Spleen (tissue), 11 donors: Measurements from ENCODE around the gene FPR2. TPM values are rescaled to one million over a fixed set of nuclear protein-coding genes. Genes with fewer than 3 reads are reported as not detected.
A peak's percentile ranks its signal among the peaks of the same experiment; 100 is the strongest.
"Not testable (repeated sequence)": the region's sequence is repeated elsewhere in the genome, so short reads cannot be mapped to it uniquely, and the experiment has no call there.

Experiments
- DNase-seq: peaks from one replicate; pipeline ENCODE4 v3.0.0-alpha.2; 2020
- H3K27ac ChIP-seq, 8 donors: fragments of 200-600 bp; sonication (generic) in 7 of 8; 1 replicate in 4 of 8; 2 replicates in 4 of 8; pipeline versions ENCODE4 v1.5.0 to v1.8.0; 2016 to 2021; ENCODE audit warnings: inconsistent platforms in 4 of 8, mild to moderate bottlenecking in 4 of 8, moderate library complexity in 1 of 8
- H3K27me3 ChIP-seq, 7 donors: fragments of 200-600 bp; sonication (generic) in 6 of 7; replicated peaks in 1 of 7; 1 replicate in 4 of 7; 2 replicates in 3 of 7; pipeline versions ENCODE4 v1.5.0 to v1.8.0; 2016 to 2021; ENCODE audit warnings: inconsistent platforms in 3 of 7, mild to moderate bottlenecking in 1 of 7
- H3K36me3 ChIP-seq, 6 donors: fragments of 200-600 bp; sonication (generic) in 5 of 6; 1 replicate in 4 of 6; 2 replicates in 2 of 6; pipeline versions ENCODE4 v1.5.0 to v1.8.0; 2016 to 2021; ENCODE audit warnings: inconsistent platforms in 2 of 6
- H3K4me1 ChIP-seq, 6 donors: fragments of 200-600 bp; sonication (generic) in 5 of 6; 1 replicate in 3 of 6; 2 replicates in 3 of 6; pipeline versions ENCODE4 v1.5.0 to v1.8.0; 2016 to 2021; ENCODE audit warnings: inconsistent platforms in 3 of 6
- H3K4me3 ChIP-seq, 8 donors: fragments of 200-600 bp; sonication (generic) in 7 of 8; 1 replicate in 4 of 8; 2 replicates in 4 of 8; pipeline versions ENCODE4 v1.5.0 to v1.8.0; 2016 to 2021; ENCODE audit warnings: inconsistent platforms in 4 of 8, mild to moderate bottlenecking in 4 of 8, moderate library complexity in 2 of 8
- H3K9me3 ChIP-seq, 8 donors: fragments of 200-600 bp; sonication (generic) in 7 of 8; 1 replicate in 4 of 8; 2 replicates in 4 of 8; pipeline versions ENCODE4 v1.5.0 to v1.8.0; 2016 to 2021; ENCODE audit warnings: inconsistent platforms in 4 of 8
- POLR2A ChIP-seq, 3 donors: fragments of 450-650 bp; IDR thresholded peaks; one replicate each; pipeline ENCODE4 v1.5.1; 2017; ENCODE audit warnings: antibody characterized with exemption in 3 of 3, mild to moderate bottlenecking in 1 of 3
- POLR2AphosphoS5 ChIP-seq, 3 donors: sonication (generic); formaldehyde crosslinking; IDR thresholded peaks; one replicate each; pipeline ENCODE4 v1.5.1; 2017; ENCODE audit warnings: antibody characterized with exemption in 3 of 3
- WGBS, 5 donors: extraction: QIAGEN DNeasy Blood & Tissue Kit in 3 of 5; methylation state at CpG; one replicate each; pipeline versions ENCODE4 v1.1.5 to v1.1.7; 2013 to 2018; 5-methylcytosine and 5-hydroxymethylcytosine counted together
- intact Hi-C: fragments of 100-400 bp; cut with DNase I; formaldehyde crosslinking; loops from one replicate; pipeline ENCODE4 v1.15.0; 2023; ENCODE audit warnings: low total_unique reads
- polyA plus RNA-seq, 3 donors: library from polyadenylated mRNA; stranded (reverse); fragments of 200-250 nt; gene quantifications; one replicate each; pipeline ENCODE4 v1.2.1, GENCODE V29; 2013
- total RNA-seq, 7 donors: library from RNA; depleted of rRNA in 3 of 7; stranded (reverse); fragments of >200 nt in 3 of 7; fragmentation: NEBNext Ultra II Directional in 4 of 7; extraction: Animal tissue kit (Norgen Biotek cat#: 25700) in 4 of 7; gene quantifications; one replicate each; pipeline versions ENCODE4 v1.1.0 to v1.2.1, GENCODE V29; 2016 to 2021
- TF ChIP-seq, protein P1 (sequence below), 11 experiments: fragments of 200-600 bp in 7 of 11; fragments of 450-650 bp in 4 of 11; sonication (generic) in 4 of 11; IDR thresholded peaks in 8 of 11; conservative IDR thresholded peaks in 3 of 11; 1 replicate in 7 of 11; 2 replicates in 4 of 11; pipeline versions ENCODE4 v1.4.0 to v1.8.0; 2016 to 2021; ENCODE audit warnings: antibody characterized with exemption in 11 of 11, inconsistent platforms in 4 of 11, mild to moderate bottlenecking in 1 of 11
- donor health status: healthy with polysubstance abuse.
- donor health status: DM: no; HTN: no; CAD: no; lungs with moderate emphysema.
- donor health status: DM: no; HTN: no; CAD: no.
- donor health status: Bipolar disorder and iron deficiency.
- donor health status: healthy.
- donor health status: DM: no; HTN: no; CAD: no.
- donor health status: DM: yes; HTN: yes; CAD: no.

FPR2 gene
- total and polyA plus RNA-seq, 10 donors: 1.5 to 88.0 (median 34.7) TPM

DNA sequence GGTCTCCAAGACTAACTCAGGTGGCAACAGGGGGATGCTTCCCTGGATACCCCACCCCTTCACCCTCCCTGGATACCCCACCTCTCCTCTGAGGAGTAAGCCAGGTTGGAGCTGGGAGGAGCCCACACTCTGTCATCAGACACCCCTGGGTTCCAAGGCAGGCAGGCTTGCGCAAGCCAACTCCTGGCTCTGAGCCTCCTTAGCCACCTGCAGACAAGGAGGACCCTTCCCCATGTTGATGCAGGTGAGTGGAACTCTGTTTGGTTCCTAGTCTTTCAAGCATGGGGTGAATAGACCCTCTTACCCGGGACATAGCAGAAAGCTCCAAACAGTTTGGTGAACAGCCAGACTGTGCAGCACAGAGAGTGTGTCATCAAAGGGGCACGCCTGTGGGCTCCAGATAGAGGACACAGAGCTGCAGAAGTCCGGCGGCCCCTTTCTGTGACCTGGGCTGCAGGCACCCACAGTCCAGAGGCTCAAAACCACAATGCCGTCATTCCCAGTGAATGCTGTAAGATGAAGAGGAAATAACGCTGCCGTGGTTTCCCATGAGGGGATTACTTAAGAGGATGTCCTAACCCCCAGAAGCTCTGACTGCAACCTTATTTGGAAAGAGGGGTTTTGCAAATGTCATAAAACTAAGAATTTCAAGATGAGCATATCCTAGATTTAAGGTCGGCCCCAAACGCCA, 25.1 kb upstream of the FPR2 start:
- peak overlapping the region in 7 of 8 donors; percentile 48 to 91 (median 70) for H3K27ac ChIP-seq
- intact Hi-C loops: no loop called here
- TF ChIP-seq, protein P1, sequence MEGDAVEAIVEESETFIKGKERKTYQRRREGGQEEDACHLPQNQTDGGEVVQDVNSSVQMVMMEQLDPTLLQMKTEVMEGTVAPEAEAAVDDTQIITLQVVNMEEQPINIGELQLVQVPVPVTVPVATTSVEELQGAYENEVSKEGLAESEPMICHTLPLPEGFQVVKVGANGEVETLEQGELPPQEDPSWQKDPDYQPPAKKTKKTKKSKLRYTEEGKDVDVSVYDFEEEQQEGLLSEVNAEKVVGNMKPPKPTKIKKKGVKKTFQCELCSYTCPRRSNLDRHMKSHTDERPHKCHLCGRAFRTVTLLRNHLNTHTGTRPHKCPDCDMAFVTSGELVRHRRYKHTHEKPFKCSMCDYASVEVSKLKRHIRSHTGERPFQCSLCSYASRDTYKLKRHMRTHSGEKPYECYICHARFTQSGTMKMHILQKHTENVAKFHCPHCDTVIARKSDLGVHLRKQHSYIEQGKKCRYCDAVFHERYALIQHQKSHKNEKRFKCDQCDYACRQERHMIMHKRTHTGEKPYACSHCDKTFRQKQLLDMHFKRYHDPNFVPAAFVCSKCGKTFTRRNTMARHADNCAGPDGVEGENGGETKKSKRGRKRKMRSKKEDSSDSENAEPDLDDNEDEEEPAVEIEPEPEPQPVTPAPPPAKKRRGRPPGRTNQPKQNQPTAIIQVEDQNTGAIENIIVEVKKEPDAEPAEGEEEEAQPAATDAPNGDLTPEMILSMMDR (IDR thresholded peaks at IDR 0.05 in 8 of 11, conservative IDR thresholded peaks at IDR 0.05 in 3 of 11): peak in 1 of 11 experiments; percentile 16
- TF ChIP-seq POLR2AphosphoS5 (IDR thresholded peaks at IDR 0.05) (peak; percentile 28 to 84 (median 51)), POLR2A (IDR thresholded peaks at IDR 0.05) (no peak)
- 22 to 43% (median 29%) methylated on average over 10 of the region's 10 CpGs for WGBS, 5 donors
- peaks cover 0 to 36% (median 0%) of the 10 kb centered on the region in 6 donors for H3K4me1 ChIP-seq
- H3K27me3 ChIP-seq: peaks cover 0 to 51% (median 0%) of the 10 kb centered on the region in 7 donors
- peak overlapping the region in 1 of 8 donors; percentile 55 for H3K4me3 ChIP-seq
- peaks cover 0 to 13% (median 6%) of the 10 kb centered on the region in 8 donors for H3K9me3 ChIP-seq
- peak; percentile 90 for DNase-seq
- H3K36me3 ChIP-seq: no peaks in the 10 kb centered on the region

DNA sequence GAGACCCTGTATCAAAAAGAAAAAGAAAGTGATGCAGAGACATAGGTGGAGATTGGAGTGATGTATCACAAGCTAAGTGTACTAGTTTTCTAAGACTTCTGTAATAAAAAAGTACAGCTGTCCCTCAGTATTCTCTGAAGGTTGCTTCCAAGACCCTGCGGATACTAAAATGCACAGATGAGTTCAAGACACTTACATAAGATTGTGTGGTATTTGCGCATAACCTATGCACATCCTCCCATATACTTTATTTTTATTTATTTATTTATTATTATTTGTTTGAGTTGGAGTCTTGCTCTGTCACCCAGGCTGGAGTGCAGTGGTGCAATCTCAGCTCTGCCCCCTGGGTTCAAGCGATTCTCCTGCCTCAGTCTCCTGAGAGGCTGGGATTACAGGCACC, 23.6 kb upstream of the FPR2 start:
- Histone ChIP-seq H3K27me3 (peaks cover 0 to 43% (median 0%) of the 10 kb centered on the region in 7 donors), H3K4me3 (peak overlapping the region in 1 of 8 donors; percentile 55), H3K4me1 (peaks cover 0 to 45% (median 0%) of the 10 kb centered on the region in 6 donors), H3K27ac (peak overlapping the region in 2 of 8 donors; percentile 88 to 91), H3K9me3 (no peaks in the 10 kb centered on the region), H3K36me3 (peaks cover 0 to 3% (median 0%) of the 10 kb centered on the region in 6 donors)
- TF ChIP-seq, protein P1 (IDR thresholded peaks at IDR 0.05 in 8 of 11, conservative IDR thresholded peaks at IDR 0.05 in 3 of 11): no peak
- TF ChIP-seq POLR2AphosphoS5 (IDR thresholded peaks at IDR 0.05): no peak
- no peak for TF ChIP-seq POLR2A (IDR thresholded peaks at IDR 0.05)
- DNase-seq: no peak
- 89 to 96% (median 94%) methylated on average over 3 of the region's 3 CpGs for WGBS, 5 donors
- intact Hi-C loops: no loop called here

DNA sequence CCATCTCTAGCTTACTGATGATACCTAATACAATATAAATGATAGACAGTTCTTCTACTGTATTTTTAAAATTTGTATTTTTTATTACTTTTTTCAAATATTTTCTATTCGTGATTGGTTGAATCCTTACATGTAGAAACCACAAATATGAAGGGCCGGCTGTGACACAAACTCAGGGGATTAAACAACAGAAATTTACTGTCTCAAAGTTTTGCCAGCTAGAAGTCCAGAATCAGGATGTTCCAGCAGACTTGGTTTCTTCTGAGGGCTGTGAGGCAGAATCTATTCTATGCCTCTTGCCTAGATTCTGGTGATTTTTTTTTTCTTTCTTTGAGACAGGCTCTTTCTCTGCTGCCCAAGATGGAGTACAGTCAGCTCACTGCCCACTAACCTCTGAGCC, 23.1 kb upstream of the FPR2 start:
- H3K4me1 ChIP-seq: peaks cover 0 to 47% (median 0%) of the 10 kb centered on the region in 6 donors
- intact Hi-C loops: no loop called here
- TF ChIP-seq, protein P1 (IDR thresholded peaks at IDR 0.05 in 8 of 11, conservative IDR thresholded peaks at IDR 0.05 in 3 of 11): no peak
- no peak for TF ChIP-seq POLR2A (IDR thresholded peaks at IDR 0.05)
- no peak for TF ChIP-seq POLR2AphosphoS5 (IDR thresholded peaks at IDR 0.05)
- no peak for DNase-seq
- H3K36me3 ChIP-seq: peaks cover 0 to 8% (median 0%) of the 10 kb centered on the region in 6 donors
- H3K27me3 ChIP-seq: peaks cover 0 to 41% (median 0%) of the 10 kb centered on the region in 7 donors
- no peaks in the 10 kb centered on the region for H3K9me3 ChIP-seq
- H3K4me3 ChIP-seq: no peak overlapping the region
- 68 to 87% (median 76%) methylated on average over 2 of the region's 2 CpGs for WGBS, 5 donors
- H3K27ac ChIP-seq: peak overlapping the region in 2 of 8 donors; percentile 88 to 91

DNA sequence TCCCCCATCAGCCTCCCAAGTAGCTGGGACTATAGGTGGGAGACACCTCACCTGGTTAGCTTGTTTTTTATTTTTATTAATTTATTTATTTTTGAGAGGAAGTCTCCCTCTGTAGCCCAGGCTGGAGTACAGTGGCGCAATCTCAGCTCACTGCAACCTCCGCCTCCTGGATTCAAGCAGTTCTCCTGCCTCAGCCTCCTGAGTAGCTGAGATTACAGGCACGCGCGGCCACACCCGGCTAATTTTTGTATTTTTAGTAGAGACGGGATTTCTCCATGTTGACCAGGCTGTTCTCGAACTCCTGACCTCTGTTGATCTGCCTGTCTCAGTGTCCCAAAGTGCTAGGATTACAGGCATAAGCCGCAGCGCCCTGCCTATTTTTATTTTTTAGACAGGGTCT, 22.5 kb upstream of the FPR2 start:
- H3K36me3 ChIP-seq: peaks cover 0 to 14% (median 0%) of the 10 kb centered on the region in 6 donors
- peak overlapping the region in 2 of 8 donors; percentile 74 to 91 for H3K27ac ChIP-seq
- H3K4me1 ChIP-seq: peaks cover 0 to 53% (median 0%) of the 10 kb centered on the region in 6 donors
- peaks cover 0 to 35% (median 0%) of the 10 kb centered on the region in 7 donors for H3K27me3 ChIP-seq
- H3K9me3 ChIP-seq, intact Hi-C loops, H3K4me3 ChIP-seq, DNase-seq: not testable (repeated sequence)
- WGBS, 5 donors: 72 to 86% (median 85%) methylated on average over 10 of the region's 10 CpGs
